Posterior cingulate gyrus (tissue), 11 donors: Measurements from ENCODE around the gene MYO18B.
A peak's percentile ranks its signal among the peaks of the same experiment; 100 is the strongest.

Source experiments
- DNase-seq, 10 donors: peaks; one replicate each; pipeline versions ENCODE4 v3.0.0 to v3.0.0-alpha.2; 2020 to 2021; ENCODE audit warnings: mixed read lengths in 3 of 10
- intact Hi-C: fragments of 100-400 bp; cut with DNase I; formaldehyde crosslinking; loops from one replicate; pipeline ENCODE4 v1.15.1; 2023

MYO18B gene

DNA sequence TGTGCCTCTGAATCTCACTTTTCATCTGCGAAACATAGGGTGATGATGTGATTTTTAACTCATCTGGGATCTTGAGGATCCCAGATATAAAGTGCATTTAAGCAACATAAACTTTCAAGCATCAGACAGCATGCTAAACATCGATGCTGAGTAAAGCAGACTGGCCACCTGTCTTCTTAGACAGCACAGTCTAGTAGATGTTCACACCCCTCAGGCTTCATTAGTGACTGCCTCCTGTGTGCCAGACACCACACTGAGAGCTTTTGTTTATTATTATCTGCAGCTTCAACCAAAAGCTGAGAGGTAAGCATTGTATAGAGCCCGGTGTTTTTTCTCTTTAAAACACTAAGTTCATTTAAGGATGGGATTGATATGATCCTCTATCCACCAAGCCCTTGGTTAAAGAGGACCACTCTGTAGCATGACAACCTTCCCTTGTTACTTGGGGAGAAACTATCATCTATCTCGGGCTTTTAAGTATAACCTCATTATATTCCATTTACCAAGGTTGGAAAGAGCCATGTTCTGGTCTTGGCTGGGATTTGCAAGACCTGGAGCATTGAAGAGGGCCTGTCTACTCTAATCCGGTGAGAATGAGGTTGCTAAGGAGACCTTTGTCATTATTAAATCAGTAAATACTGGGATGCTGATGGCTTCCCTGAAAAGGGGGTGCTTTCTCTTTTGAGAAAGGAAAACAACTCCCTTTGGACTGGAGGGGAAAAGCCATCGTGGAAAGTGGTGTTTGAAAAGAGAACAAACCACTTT lies 313.0 kb downstream of the MYO18B start:
- intact Hi-C loops: no loop called here
- DNase-seq: no peak

DNA sequence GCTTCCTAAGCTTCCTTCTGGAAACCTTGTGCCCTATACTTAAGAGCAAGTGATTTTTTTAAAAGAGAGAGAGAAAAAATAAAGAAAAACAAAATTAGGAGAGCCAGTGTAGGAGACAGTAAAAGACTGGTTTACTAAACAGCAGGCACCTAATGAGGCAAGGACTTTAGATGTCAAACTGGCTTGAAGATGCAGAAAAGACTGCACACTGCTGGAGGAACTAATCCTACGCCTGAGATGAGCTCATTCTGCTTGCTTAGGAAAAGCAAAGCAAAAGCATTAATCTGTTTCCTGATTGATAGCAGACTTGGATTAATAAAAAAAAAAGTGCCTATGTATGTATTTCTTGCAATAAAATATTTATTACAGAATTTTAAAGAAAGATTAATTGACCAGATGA lies 313.7 kb downstream of the MYO18B start:
- DNase-seq: no peak
- intact Hi-C loops: no loop called here

DNA sequence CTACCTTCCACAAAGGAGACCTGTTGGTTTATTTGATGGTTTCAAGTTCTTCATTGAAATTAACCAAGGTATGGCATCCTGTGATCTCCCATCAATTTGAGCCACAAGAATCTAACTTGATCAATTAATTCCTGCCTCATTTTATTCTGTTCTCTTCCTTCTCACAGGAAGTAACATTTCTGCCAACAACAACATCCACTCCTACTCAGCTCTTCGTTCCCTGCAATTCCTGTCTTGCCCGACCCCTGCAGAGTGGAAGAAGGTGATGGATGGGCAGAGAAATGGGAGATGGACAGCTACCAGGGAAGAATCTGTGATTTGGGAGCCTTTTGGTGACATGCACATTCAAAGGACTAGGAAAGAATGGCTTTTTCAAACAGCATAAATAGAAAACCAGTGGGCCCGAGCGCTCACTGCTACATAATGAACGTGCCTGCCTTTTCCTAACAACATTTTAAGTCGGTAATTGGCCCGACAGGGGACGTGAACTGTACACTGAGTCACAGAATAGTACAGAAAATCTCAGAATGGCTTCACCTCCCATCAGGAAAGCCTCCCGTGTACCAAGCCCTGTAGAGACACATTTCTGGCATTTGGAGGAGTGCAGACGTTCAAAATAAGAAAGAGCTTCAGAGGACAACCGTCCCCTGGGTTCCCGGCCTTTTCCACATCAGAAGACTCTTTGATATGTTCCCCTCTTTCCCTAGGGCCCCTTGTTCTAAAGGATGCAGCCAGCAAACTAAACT lies 314.6 kb downstream of the MYO18B start:
- intact Hi-C loops: no loop called here
- no peak for DNase-seq

DNA sequence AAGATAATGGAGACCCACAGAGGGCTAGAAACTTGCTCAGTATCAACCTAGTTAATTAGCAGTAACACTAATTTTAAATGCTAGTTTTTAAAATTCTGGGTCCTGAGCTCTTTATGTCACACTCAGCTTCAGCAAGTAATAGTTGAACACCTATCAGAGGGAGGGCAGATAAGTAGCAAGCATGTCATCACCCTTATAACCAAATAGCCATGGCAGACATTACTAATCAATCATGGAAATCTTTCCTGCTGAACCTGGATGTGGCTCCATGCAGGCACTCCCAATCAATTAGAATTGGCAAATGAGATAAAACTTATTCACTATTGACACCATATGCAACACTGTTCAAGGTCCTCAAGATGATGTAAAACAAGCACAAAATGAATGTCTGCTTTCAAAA lies 315.7 kb downstream of the MYO18B start:
- intact Hi-C loops: no loop called here
- no peak for DNase-seq

- DNase-seq: no peak
- intact Hi-C loops: no loop called here
These were observed 322.1 kb downstream of the MYO18B start for GRCh38 chr22:26064048-26064447.

GRCh38 chr22:26065847-26066246 lies 323.9 kb downstream of the MYO18B start:
- intact Hi-C loops: no loop called here
- DNase-seq: no peak

DNA sequence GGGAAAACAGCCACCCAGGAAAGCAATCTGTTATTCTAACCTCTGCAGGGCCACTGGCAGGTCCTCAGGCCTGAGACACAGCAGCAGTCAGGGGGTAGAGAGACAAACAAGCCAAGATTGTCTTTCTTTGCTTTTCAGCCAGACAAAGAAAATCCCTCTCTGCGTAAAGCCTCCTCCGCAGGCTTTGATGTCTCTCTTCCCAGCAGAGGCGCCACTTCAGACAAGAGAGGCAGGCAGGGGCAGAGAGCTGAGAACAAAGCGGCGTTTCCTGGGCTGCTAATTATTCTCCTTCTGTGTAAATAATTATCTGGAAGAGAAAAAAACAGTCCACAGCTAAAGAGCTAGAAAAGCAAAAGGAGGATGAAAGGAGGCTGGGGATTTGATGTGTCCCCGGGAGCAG lies 324.5 kb downstream of the MYO18B start:
- intact Hi-C loops: no loop called here
- DNase-seq: peak in 5 of 10 donors; percentile 20 to 86 (median 31)

- intact Hi-C loops: no loop called here
- DNase-seq: no peak
These were observed 326.6 kb downstream of the MYO18B start for GRCh38 chr22:26068571-26068970.

DNA sequence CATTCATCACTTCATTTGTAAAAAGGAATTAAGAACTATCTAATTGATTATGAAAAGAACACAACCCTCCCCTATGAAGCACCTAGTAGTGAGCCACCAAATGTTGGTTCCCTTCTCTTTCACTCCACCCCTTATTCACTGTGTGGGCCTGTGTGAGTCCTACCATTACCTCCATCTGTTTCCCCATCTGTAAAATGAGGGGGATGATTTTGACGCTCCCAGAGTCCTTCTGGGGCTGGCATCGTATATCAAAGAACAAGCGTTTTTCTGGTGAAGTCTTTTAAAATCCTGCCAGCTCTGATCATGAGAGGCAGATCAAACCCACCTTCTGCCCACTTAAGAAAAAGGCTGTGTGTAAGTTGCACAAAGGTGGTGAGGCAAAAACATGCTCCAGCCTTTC lies 330.6 kb downstream of the MYO18B start:
- peak in 2 of 10 donors; percentile 5 to 6 for DNase-seq
- intact Hi-C loops: no loop called here

DNA sequence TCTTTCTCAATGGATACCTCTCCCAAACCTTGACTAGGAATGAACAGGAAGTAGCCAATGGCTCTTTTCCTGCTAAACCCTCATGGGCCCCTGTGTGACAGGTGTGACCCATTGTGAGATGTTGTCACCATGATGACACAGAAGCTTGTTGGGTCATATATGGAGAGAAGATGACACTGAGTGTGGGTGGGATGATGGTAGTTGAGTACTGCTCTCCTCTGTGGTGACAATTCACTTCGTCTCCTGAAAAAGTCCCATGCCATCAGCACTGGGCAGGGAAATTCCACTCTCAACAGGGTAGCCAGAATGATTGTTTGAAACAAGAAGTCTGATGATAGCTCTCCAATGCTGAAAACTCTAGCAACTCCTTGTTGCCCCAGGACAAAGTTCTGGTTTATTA lies 333.3 kb downstream of the MYO18B start:
- no peak for DNase-seq
- intact Hi-C loops: no loop called here

DNA sequence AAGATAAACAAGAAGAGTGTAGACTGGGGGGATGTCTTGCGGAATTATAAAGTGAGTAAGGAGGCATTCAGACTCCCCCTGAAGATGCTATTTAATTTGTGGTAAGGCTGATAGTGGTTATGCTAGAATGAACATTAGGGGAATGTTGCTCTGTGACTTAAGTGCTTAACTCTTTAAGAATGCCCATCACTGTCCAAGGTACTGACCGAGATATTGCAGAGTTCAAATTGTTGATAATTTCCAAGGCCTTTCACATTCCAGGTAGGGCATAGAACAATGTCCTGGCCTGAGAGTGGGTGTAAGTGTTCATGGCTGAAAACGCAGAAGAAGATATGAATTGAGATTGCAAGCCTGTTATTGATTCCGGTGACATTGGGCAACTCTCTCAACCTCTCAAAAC lies 337.0 kb downstream of the MYO18B start:
- intact Hi-C loops: no loop called here
- DNase-seq: no peak
